ENCODE results near the gene SYNPO2L.
A peak's percentile ranks its signal among the peaks of the same experiment; 100 is the strongest.

Gene SYNPO2L

GRCh38 chr10:73648975-73649829, 6.6 kb downstream of the SYNPO2L start:
- TF ChIP-seq, protein P1, sequence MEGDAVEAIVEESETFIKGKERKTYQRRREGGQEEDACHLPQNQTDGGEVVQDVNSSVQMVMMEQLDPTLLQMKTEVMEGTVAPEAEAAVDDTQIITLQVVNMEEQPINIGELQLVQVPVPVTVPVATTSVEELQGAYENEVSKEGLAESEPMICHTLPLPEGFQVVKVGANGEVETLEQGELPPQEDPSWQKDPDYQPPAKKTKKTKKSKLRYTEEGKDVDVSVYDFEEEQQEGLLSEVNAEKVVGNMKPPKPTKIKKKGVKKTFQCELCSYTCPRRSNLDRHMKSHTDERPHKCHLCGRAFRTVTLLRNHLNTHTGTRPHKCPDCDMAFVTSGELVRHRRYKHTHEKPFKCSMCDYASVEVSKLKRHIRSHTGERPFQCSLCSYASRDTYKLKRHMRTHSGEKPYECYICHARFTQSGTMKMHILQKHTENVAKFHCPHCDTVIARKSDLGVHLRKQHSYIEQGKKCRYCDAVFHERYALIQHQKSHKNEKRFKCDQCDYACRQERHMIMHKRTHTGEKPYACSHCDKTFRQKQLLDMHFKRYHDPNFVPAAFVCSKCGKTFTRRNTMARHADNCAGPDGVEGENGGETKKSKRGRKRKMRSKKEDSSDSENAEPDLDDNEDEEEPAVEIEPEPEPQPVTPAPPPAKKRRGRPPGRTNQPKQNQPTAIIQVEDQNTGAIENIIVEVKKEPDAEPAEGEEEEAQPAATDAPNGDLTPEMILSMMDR (IDR thresholded peaks at IDR 0.05; ENCODE audit: insufficient read depth, low read depth, low read length, missing control alignments), result no peak
- H3K4me3 ChIP-seq (ENCODE audit: low read length), result no peak overlapping the region
- DNase-seq (ENCODE audit: low read depth), result peak; percentile 55

DNA sequence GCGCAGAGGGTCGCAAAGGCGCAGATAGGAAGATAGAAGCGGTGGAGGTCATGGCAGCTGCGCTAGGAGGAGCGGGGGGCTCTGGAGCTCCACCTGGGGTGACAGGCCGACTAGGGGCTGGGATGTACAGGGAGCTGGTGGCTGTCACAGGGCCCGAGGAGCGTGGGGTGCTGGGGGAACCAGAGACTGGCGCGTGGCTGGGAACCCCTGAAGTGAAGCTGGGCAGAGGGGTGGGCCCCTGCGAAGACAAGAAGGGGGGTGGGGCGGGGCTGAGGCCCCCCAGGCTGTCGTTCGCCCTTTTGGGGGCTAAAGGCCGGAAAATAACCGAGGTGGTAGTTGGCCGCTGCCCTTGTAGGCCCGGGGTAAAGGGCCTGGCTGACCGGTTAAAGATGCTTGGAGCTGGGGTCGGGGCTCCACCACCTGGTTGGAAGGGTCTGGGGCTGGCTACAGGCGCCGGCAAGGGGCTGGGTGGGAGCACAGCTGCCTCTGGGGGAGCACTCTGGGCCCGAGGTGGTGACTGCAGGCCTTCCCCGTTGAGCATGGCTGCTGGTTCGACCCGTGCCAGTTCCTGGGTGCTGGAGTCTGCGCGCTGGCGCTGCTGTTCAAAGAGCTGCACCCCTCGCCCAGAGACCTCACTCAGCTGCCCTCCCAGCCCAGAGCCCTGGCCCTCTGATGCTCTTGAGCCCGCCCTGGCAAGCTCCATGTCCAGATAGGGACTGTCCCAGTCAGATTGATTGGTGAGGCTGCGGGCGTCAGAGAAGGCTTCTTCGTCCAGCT, 7.8 kb downstream of the SYNPO2L start:
- DNase-seq (ENCODE audit: low read depth), result no peak
- TF ChIP-seq, protein P1 (IDR thresholded peaks at IDR 0.05; ENCODE audit: insufficient read depth, low read depth, low read length, missing control alignments), result no peak
- peak overlapping the region; percentile 57 for H3K4me3 ChIP-seq (ENCODE audit: low read length)

- TF ChIP-seq, protein P1 (IDR thresholded peaks at IDR 0.05; ENCODE audit: insufficient read depth, low read depth, low read length, missing control alignments), result no peak
- peak; percentile 26 for DNase-seq (ENCODE audit: low read depth)
- H3K4me3 ChIP-seq (ENCODE audit: low read length), result peak overlapping the region; percentile 57
These were observed 8.5 kb downstream of the SYNPO2L start for GRCh38 chr10:73647211-73647874.

GRCh38 chr10:73646598-73647041, 9.2 kb downstream of the SYNPO2L start:
- no peak for DNase-seq (ENCODE audit: low read depth)
- no peak overlapping the region for H3K4me3 ChIP-seq (ENCODE audit: low read length)
- TF ChIP-seq, protein P1 (IDR thresholded peaks at IDR 0.05; ENCODE audit: insufficient read depth, low read depth, low read length, missing control alignments), result no peak

GRCh38 chr10:73645251-73645650, 10.6 kb downstream of the SYNPO2L start:
- DNase-seq (ENCODE audit: low read depth), result no peak
- no peak overlapping the region for H3K4me3 ChIP-seq (ENCODE audit: low read length)
- TF ChIP-seq, protein P1 (IDR thresholded peaks at IDR 0.05; ENCODE audit: insufficient read depth, low read depth, low read length, missing control alignments), result no peak

GRCh38 chr10:73644767-73645166, 11.1 kb downstream of the SYNPO2L start:
- DNase-seq (ENCODE audit: low read depth), result no peak
- H3K4me3 ChIP-seq (ENCODE audit: low read length), result no peak overlapping the region

More at GRCh38 chr10:73644767-73645166, 11.1 kb downstream of the SYNPO2L start:
- TF ChIP-seq, protein P1 (IDR thresholded peaks at IDR 0.05; ENCODE audit: insufficient read depth, low read depth, low read length, missing control alignments), result no peak
